ENCODE results near the gene CC2D2B.
"Not testable (repeated sequence)": the region's sequence is repeated elsewhere in the genome, so short reads cannot be mapped to it uniquely, and the experiment has no call there.

CC2D2B gene

DNA sequence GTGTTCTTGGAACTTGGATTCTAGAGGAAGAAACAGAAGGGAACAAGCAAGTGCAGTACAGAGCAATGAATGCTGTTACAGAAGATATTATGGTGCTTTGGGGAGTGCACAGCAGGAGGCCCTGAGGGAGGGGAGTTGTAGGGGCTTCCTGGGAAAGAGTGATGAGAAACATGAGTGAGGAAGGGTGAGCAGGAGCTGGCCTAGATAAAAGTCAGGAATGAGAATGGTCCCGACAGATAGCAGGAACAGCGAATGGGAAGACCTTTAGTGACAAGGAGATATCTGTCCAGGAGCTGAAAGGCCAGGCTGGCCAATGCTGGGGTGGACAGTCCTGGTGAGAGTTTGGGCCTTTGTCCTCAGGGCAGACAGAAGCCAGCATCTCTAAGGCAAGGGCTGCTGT is 115.0 kb downstream of the CC2D2B start:
- no peak for DNase-seq

DNA sequence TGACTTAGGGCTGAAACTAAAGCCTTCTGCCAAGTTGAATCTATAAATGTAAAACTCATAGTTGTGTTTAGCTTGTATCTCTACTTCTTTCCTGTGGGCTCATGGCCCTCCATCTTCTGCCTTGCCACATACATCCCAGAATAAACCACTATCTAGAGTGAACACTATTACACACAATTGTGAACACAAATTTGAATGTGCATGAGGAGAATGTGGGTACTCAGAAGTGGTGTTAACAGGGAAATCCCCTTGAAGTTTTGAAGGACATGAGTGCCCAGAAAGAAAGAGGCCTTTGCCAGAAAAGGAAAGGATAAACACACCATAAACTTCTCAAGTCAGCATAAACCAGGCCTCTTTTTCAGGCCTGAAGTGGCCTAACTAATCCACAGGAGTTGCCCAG is 115.4 kb downstream of the CC2D2B start:
- DNase-seq, result no peak

- DNase-seq, result no peak
Observed at GRCh38 chr10:96025566-96025965, 117.8 kb downstream of the CC2D2B start.

- no peak for DNase-seq
Observed at GRCh38 chr10:96034625-96035024, 126.8 kb downstream of the CC2D2B start.

GRCh38 chr10:96038476-96039387 is 131.0 kb downstream of the CC2D2B start:
- DNase-seq, result no peak

- no peak for DNase-seq
Observed at GRCh38 chr10:96041146-96041545, 133.4 kb downstream of the CC2D2B start.

DNA sequence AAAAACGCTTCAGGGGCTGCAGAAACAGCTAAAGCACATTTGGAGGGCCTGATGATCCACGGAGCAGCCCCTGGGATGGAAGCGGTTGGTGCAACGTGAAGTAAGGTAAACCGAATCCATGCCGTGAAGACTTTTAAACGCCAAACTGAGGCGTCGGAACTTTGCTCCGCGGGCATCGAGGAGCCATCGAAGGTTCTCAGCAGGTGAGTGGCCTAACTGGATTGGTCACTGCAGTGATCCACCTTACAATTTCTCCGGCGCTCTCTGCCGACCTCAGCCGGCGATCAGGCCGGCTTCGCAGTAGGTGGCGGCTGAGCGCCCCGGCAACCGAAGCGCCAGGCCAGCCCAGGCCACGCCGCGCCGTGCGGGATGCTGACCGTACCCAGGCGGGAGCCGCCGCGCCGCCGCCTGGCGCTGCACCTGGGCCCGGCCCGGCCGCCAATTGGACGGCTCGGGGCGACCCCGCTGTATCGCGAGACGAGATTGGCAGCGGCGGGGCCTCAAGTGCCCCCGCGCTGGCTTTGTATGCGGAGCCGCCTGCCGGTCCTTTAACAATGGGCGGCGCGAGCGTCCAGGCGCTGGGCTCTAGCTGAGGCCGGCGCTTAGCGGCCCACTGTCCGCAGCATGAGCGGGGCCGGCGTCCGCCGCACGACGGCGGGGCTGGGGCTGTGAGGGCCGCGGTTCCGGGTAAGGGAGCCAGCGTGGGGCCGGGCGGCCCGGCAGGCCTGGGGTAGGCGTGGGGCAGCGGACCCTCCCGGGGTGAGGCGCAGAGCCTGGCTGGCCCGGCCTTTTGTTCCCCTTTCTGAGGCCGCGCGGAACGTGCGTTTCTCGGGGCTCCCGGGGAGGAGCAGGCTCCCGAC is 135.5 kb downstream of the CC2D2B start, which contains the start of gene CCNJ:
Gene CCNJ (plus strand): TSS at position 551 of the 860 bp plus-strand sequence. CDS start 811 bp downstream, outside the sequence.
- peak; percentile 56 to 75 (median 60) for DNase-seq

- DNase-seq, result peak; percentile 15 to 49 (median 28)
Observed at GRCh38 chr10:96043893-96044715, 136.3 kb downstream of the CC2D2B start.

GRCh38 chr10:96044736-96045135 is 137.0 kb downstream of the CC2D2B start:
- DNase-seq, result no peak

GRCh38 chr10:96046546-96046945 is 138.8 kb downstream of the CC2D2B start:
- DNase-seq, result no peak

DNA sequence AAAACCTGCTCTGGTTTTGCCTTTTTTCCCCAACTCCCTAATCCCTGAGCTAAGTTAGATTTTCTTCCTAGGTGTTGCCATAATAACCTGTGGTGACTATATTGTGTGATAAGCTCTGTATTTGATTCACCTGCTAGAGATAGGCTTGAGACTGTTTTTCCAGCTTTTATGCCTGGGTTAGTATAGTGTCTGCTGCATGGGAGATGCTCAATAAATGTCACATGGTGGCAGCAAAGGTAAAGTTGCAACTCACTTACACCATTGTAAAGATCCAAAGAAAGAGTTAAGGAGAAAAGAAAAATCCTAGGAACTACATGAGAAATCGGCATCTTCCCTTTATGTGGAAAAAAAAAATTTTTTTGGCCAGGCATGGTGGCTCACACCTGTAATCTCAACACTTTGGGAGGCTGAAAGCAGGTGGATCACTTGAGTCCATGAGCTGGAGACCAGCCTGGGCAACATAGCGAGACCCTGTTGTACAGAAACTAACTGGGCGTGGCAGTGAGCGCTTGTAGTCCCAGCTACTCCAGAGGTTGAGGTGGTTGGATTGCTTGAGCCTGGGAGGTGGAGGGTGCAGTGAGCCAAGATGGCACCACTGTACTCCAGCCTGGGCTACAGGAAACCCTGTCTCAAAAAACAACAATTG is 139.4 kb downstream of the CC2D2B start:
- no peak for DNase-seq

DNA sequence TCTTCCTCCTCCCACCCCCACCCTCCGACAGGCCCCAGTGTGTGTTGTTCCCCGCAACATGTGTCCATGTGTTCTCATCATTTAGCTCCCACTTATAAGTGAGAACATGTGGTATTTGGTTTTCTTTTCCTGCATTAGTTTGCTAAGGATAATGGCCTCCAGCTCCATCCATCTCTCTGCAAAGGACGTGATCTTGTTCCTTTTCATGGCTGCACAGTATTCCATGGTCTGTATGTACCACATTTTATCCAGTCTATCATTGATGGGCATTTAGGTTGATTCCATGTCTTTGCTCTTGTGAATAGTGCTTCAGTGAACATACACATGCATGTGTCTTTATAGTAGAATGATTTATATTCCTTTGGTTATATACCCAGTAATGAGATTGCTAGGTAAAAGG is 140.2 kb downstream of the CC2D2B start:
- not testable (repeated sequence) for DNase-seq

DNA sequence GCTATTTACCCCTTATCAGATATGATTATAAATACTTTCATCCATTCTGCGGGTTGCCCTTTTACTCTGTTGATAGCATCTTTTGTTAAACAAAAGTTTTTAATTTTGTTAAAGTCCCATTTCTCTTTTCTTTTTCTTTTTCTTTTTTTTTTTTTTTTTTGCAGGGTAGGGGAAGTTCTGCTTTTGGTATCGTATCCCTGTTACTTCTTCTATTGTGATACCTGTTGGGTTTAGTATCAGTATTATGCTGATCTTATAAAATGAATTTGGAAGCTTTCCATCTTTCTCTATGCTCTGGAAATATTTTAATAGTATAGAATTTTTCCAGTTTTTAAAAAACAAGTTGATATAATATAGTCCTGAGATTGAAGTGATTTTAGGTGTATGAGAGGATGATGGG is 141.6 kb downstream of the CC2D2B start:
- no peak for DNase-seq

DNA sequence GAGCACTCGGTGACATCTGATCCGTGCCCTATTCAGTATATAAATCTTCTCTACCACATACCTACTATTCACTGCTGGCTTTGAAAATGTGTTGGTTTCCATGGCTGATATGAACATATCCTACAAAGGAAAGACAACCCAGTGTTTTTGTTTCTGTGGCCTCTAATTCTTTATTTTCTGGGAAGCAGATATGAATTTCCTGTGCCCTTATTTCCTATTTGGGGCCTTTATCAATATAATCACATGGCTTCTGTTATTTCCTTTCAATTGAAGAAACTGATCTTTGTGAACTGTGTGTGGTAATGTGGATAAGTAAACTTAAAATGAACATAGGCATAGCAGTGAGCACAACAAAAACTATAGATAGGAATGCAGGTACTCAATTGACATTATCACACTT is 146.2 kb downstream of the CC2D2B start:
- DNase-seq, result no peak

DNA sequence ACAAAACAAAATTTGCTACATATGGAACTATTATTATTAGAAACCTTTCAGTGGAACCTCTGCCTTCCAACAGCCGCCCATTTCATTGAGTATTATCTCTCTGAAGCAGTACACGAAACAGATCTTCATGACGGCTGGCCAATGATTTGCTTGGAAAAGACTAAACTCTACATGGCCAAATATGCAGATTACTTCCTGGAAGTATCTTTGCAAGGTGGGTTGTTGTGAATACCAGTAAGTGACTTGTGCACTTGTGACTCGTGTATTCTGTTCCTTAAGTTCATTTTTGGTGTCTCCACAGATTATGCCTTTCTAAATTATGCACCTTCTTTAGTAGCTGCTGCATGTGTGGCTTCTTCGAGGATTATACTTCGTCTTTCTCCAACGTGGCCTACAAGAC is 149.0 kb downstream of the CC2D2B start:
- DNase-seq, result no peak

GRCh38 chr10:96061232-96061631 is 153.5 kb downstream of the CC2D2B start:
- DNase-seq, result no peak

DNA sequence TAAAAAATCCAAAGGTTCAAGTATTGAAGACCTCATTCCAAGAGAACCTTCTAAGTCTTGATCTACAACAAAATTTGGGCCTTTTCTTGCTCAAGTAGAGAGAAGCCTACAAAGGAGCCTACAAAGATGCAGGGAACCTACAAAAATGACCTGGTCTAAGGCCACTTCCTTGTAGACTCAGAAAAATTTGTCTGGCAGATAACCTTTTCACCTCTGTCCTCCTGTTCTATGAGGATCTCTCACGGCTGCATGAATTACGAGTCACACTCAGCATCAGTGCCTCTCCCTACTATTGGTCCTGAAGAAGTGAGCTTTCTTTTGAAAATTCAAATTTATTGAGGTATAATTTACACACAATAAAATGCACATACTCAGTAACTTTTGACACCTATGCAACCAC is 164.9 kb downstream of the CC2D2B start:
- DNase-seq, result no peak

- no peak for DNase-seq
Observed at GRCh38 chr10:96073722-96074121, 165.9 kb downstream of the CC2D2B start.

DNA sequence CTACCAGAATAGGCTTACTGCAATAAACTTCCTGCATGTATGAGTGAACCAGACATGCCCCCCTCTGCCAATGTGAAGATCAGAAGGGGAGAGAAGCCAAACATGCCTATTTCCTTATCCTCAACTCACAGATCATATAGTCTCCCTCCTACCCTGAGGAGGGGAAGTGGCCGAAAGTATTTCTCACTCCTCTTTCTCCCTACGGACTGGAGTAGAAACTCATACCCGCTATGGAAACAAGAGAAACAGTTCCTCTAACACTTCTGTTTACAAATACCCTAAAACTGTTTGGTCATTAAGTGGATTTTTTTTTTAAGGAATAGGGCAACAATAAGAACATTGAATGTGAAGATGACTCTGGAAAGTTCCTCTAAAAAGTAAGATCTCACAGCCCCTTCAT is 167.0 kb downstream of the CC2D2B start:
- no peak for DNase-seq

- DNase-seq, result no peak
Observed at GRCh38 chr10:96075977-96076376, 168.2 kb downstream of the CC2D2B start.

GRCh38 chr10:96077156-96077555 is 169.4 kb downstream of the CC2D2B start:
- no peak for DNase-seq

- no peak for DNase-seq
Observed at GRCh38 chr10:96082153-96082552, 174.4 kb downstream of the CC2D2B start.

All from activated naive CD4-positive, alpha-beta T cell (primary cell).